HEK293T (cell line): ENCODE data around the gene RNF103.

Experiments used
- CTCF ChIA-PET: fragments of 350-600 bp; formaldehyde crosslinking; extraction: SDS; loops from one replicate; lab custom pipeline; 2021; ENCODE audit warnings: antibody characterized with exemption, inconsistent platforms; lab: Yijun Ruan, JAX
- POLR2A ChIA-PET: fragments of 350-600 bp; formaldehyde crosslinking; extraction: SDS; loops from one replicate; lab custom pipeline; 2020; ENCODE audit warnings: antibody characterized with exemption, inconsistent platforms; lab: Yijun Ruan, JAX
- DNase-seq: peaks from one replicate; pipeline ENCODE4 v3.0.0; 2012; ENCODE audit warnings: mixed read lengths; ENCODE audit errors: extremely low spot score
- ARNT ChIP-seq: fragments of 450-650 bp; IDR thresholded peaks from 2 replicates; pipeline ENCODE4 v1.6.1; 2017; ENCODE audit warnings: mild to moderate bottlenecking
- BHLHE40 ChIP-seq: fragments of 450-650 bp; IDR thresholded peaks from 2 replicates; pipeline ENCODE4 v1.6.1; 2016; ENCODE audit warnings: mild to moderate bottlenecking, moderate library complexity, borderline replicate concordance
- CTBP1 ChIP-seq: fragments of 450-650 bp; IDR thresholded peaks from 2 replicates; pipeline ENCODE4 v1.6.1; 2016; ENCODE audit warnings: borderline replicate concordance
- ELF4 ChIP-seq: fragments of 450-650 bp; IDR thresholded peaks from 2 replicates; pipeline ENCODE4 v1.6.1; 2017; ENCODE audit warnings: antibody characterized with exemption
- FOXA1 ChIP-seq: fragments of 450-650 bp; IDR thresholded peaks from 2 replicates; pipeline ENCODE4 v1.6.1; 2016; ENCODE audit warnings: mild to moderate bottlenecking
- FOXK2 ChIP-seq: fragments of 450-650 bp; IDR thresholded peaks from 2 replicates; pipeline ENCODE4 v1.6.1; 2016; ENCODE audit warnings: mild to moderate bottlenecking
- FOXM1 ChIP-seq: fragments of 450-650 bp; IDR thresholded peaks from 2 replicates; pipeline ENCODE4 v1.6.1; 2017; ENCODE audit warnings: mild to moderate bottlenecking, borderline replicate concordance
- HDGF ChIP-seq: fragments of 450-650 bp; IDR thresholded peaks from 2 replicates; pipeline ENCODE4 v1.6.1; 2017; ENCODE audit warnings: antibody characterized with exemption, borderline replicate concordance
- L3MBTL2 ChIP-seq: fragments of 450-650 bp; conservative IDR thresholded peaks from 2 replicates; pipeline ENCODE4 v1.6.1; 2016; ENCODE audit warnings: mild to moderate bottlenecking
- LEF1 ChIP-seq: fragments of 450-650 bp; IDR thresholded peaks from 2 replicates; pipeline ENCODE4 v1.6.1; 2017; ENCODE audit warnings: mild to moderate bottlenecking, borderline replicate concordance
- NFRKB ChIP-seq: fragments of 450-650 bp; IDR thresholded peaks from 2 replicates; pipeline ENCODE4 v1.6.1; 2016; ENCODE audit warnings: mild to moderate bottlenecking, moderate library complexity
- SP1 ChIP-seq: fragments of 450-650 bp; IDR thresholded peaks from 2 replicates; pipeline ENCODE4 v1.6.1; 2017
- SUZ12 ChIP-seq: fragments of 450-650 bp; IDR thresholded peaks from 2 replicates; pipeline ENCODE4 v1.6.1; 2016; ENCODE audit warnings: mild to moderate bottlenecking
- TARDBP ChIP-seq: fragments of 450-650 bp; IDR thresholded peaks from 2 replicates; pipeline ENCODE4 v1.6.1; 2016
- ZNF384 ChIP-seq: fragments of 450-650 bp; IDR thresholded peaks from 2 replicates; pipeline ENCODE4 v1.6.1; 2016
- TF ChIP-seq, protein P1 (sequence below): fragments of 450-650 bp; IDR thresholded peaks from 2 replicates; pipeline ENCODE4 v1.6.1; 2016

Gene RNF103

DNA sequence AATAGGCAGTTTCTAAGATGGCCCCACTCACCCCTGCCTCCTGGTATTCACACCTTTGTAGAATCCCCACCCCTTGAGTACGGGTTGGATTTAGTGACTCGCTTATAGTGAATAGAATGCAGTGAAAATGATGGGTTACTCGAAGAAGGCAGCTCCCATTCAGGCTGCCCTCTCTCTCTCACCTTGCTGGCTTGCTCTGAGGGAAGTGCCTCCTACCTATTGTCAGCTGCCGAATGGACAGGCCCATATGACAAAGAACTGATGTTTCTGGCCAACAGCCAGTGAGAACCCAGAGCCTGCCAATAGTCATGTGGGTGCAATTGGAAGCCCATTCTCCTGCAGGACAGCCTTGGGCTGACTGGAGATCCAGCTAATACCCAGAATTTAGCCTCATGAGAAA, 22.1 kb upstream of the RNF103 start:
- CTCF ChIA-PET, result no interaction called here
- POLR2A ChIA-PET, result no interaction called here
- TF ChIP-seq NFRKB (no peak), HDGF (no peak), SP1 (no peak), ARNT (no peak), ZNF384 (no peak), ELF4 (no peak), FOXM1 (no peak)
- TF ChIP-seq, protein P1, sequence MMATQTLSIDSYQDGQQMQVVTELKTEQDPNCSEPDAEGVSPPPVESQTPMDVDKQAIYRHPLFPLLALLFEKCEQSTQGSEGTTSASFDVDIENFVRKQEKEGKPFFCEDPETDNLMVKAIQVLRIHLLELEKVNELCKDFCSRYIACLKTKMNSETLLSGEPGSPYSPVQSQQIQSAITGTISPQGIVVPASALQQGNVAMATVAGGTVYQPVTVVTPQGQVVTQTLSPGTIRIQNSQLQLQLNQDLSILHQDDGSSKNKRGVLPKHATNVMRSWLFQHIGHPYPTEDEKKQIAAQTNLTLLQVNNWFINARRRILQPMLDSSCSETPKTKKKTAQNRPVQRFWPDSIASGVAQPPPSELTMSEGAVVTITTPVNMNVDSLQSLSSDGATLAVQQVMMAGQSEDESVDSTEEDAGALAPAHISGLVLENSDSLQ, result no peak
- DNase-seq, result no peak

DNA sequence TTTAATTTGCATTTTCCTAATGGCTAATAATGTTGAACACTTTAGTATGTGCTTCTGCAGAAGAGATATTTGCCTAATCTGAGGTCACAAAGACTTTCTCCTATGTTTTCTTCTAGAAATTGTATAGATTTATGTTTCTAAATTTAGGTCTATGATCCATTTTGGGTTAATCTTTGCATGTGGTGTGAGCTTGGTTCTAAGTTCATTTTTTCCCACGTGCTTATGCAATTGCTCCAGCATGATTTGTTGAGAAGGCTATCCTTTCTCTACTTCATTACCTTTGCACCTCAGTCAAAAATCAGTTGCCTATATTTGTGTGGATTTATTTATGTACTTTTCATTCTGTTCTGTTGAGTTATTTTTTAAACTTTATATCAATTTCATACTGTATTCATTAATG, 15.0 kb upstream of the RNF103 start:
- TF ChIP-seq, protein P1, result no peak
- TF ChIP-seq ARNT (no peak), TARDBP (no peak), ZNF384 (no peak), SUZ12 (no peak), FOXK2 (no peak), CTBP1 (no peak), BHLHE40 (no peak), HDGF (no peak), ELF4 (no peak), SP1 (no peak), LEF1 (no peak), FOXM1 (no peak), FOXA1 (no peak), NFRKB (no peak), L3MBTL2 (no peak)
- ChIA-PET CTCF (no interaction called here), POLR2A (no interaction called here)
- DNase-seq, result no peak

- POLR2A ChIA-PET, result no interaction called here
- DNase-seq, result no peak
- TF ChIP-seq NFRKB, result no peak
- TF ChIP-seq HDGF, result no peak
- no peak for TF ChIP-seq BHLHE40
- no peak for TF ChIP-seq ELF4
- TF ChIP-seq LEF1, result no peak
- no peak for TF ChIP-seq CTBP1
- TF ChIP-seq SP1, result no peak
- TF ChIP-seq SUZ12, result no peak
- CTCF ChIA-PET, result no interaction called here
Observed at GRCh38 chr2:86636842-86637241, 13.2 kb upstream of the RNF103 start.

- DNase-seq, result no peak
- POLR2A ChIA-PET, result no interaction called here
- CTCF ChIA-PET, result no interaction called here
- TF ChIP-seq LEF1 (no peak), FOXA1 (no peak), BHLHE40 (no peak), FOXM1 (no peak), NFRKB (no peak), CTBP1 (no peak), SUZ12 (no peak), HDGF (no peak), ARNT (no peak), ELF4 (no peak), FOXK2 (no peak), SP1 (no peak), L3MBTL2 (no peak), ZNF384 (no peak)
- TF ChIP-seq, protein P1, result no peak
Observed at GRCh38 chr2:86634352-86634751, 10.7 kb upstream of the RNF103 start.

DNA sequence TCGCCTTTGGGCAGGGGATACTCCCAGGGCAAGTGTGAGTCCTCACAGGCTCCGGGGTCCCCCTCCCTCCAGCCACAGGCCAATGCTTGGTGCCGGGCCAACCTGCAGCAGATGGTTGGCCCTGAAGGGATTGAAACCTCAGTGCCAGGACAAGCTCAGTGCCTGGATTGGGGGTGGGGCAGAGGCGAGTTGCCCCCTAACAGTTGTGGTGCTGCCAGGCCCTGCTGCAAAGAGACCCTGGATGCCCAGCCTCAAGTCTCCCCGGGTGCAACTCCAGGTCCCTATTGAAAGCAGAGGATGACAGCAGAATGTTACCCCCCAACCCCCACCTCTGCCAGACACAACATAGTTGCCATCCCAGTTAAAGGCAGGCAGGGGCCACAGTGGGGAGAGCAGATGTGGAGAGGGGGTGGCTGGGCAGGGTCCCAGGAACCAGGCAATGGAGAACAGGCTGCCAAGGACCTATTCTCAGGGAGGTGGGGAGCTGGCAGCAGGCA, 9.5 kb upstream of the RNF103 start:
- TF ChIP-seq NFRKB, result no peak
- no peak for TF ChIP-seq LEF1
- TF ChIP-seq L3MBTL2, result no peak
- no peak for TF ChIP-seq FOXK2
- DNase-seq, result no peak
- POLR2A ChIA-PET, result no interaction called here
- CTCF ChIA-PET, result no interaction called here

DNA sequence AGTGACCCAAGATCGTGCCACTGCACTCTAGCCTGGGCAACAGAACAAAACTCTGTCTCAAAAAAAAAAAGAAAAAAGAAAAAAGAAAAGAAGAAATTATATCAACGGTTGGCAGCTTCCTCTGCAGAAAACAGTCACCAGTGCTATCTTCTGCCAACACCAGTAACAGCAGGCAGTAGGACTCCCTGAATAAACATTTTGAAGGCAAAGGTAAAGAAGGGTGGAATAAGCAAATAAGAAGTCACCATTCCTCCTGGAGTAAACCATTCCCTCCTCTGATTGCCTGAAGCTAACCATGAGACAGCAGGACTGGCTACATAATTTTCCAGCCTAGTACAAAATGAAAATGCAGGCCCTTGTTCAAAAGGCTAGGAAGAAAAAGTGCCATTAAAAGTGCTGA, 9.0 kb upstream of the RNF103 start:
- no peak for TF ChIP-seq SP1
- no peak for TF ChIP-seq FOXM1
- TF ChIP-seq, protein P1, result no peak
- TF ChIP-seq CTBP1, result no peak
- ChIA-PET POLR2A (no interaction called here), CTCF (no interaction called here)
- no peak for DNase-seq
